ENCODE data around the gene ANKHD1.

The ANKHD1 gene

GRCh38 chr5:140545606-140546005 lies 144.0 kb downstream of the ANKHD1 start:
- DNase-seq (ENCODE audit: low read depth in 2 of 2): no peak

GRCh38 chr5:140546851-140547507 lies 145.3 kb downstream of the ANKHD1 start:
- no peak for DNase-seq (ENCODE audit: low read depth in 2 of 2)

- peak; percentile 70 to 85 for DNase-seq (ENCODE audit: low read depth in 2 of 2)
These were observed 146.1 kb downstream of the ANKHD1 start, which contains the start of gene EIF4EBP3 for GRCh38 chr5:140547508-140548299. Gene EIF4EBP3 (plus strand): TSS chr5:140547662. CDS start chr5:140547738, 76 bp downstream.

- no peak for DNase-seq (ENCODE audit: low read depth in 2 of 2)
These were observed 146.7 kb downstream of the ANKHD1 start for GRCh38 chr5:140548300-140548688.

GRCh38 chr5:140548791-140549190 lies 147.2 kb downstream of the ANKHD1 start:
- no peak for DNase-seq (ENCODE audit: low read depth in 2 of 2)

GRCh38 chr5:140549237-140550144 lies 147.9 kb downstream of the ANKHD1 start:
- DNase-seq (ENCODE audit: low read depth in 2 of 2): no peak

- DNase-seq (ENCODE audit: low read depth in 2 of 2): no peak
These were observed 148.8 kb downstream of the ANKHD1 start for GRCh38 chr5:140550147-140551079.

- DNase-seq (ENCODE audit: low read depth in 2 of 2): no peak
These were observed 150.2 kb downstream of the ANKHD1 start for GRCh38 chr5:140551872-140552271.

GRCh38 chr5:140553657-140554056 lies 152.0 kb downstream of the ANKHD1 start:
- DNase-seq (ENCODE audit: low read depth in 2 of 2): no peak

GRCh38 chr5:140554454-140554853 lies 152.8 kb downstream of the ANKHD1 start:
- DNase-seq (ENCODE audit: low read depth in 2 of 2): no peak

GRCh38 chr5:140555747-140556312 lies 154.2 kb downstream of the ANKHD1 start:
- DNase-seq (ENCODE audit: low read depth in 2 of 2): no peak

GRCh38 chr5:140556438-140556837 lies 154.8 kb downstream of the ANKHD1 start:
- no peak for DNase-seq (ENCODE audit: low read depth in 2 of 2)

GRCh38 chr5:140557136-140557805 lies 155.6 kb downstream of the ANKHD1 start, which contains the start of gene SRA1:
Gene SRA1 (minus strand): TSS chr5:140557473. CDS start chr5:140557452, 21 bp downstream.
- DNase-seq (ENCODE audit: low read depth in 2 of 2): peak; percentile 71 to 86

GRCh38 chr5:140557965-140558364 lies 156.3 kb downstream of the ANKHD1 start:
- DNase-seq (ENCODE audit: low read depth in 2 of 2): no peak

- DNase-seq (ENCODE audit: low read depth in 2 of 2): no peak
These were observed 156.9 kb downstream of the ANKHD1 start for GRCh38 chr5:140558542-140558941.

GRCh38 chr5:140560227-140560626 lies 158.6 kb downstream of the ANKHD1 start:
- DNase-seq (ENCODE audit: low read depth in 2 of 2): no peak

- DNase-seq (ENCODE audit: low read depth in 2 of 2): no peak
These were observed 160.3 kb downstream of the ANKHD1 start for GRCh38 chr5:140561753-140562523.

GRCh38 chr5:140563596-140563995 lies 162.0 kb downstream of the ANKHD1 start:
- DNase-seq (ENCODE audit: low read depth in 2 of 2): no peak

All from stimulated activated CD4-positive, alpha-beta T cell treated with anti-CD3 and anti-CD28 coated beads, Interleukin-12 subunit alpha, Interleukin-12 subunit beta, amount 100 ng/mL, for 24 hours (primary cell).